Superior temporal gyrus (tissue), 1 donor: ENCODE measurements around the gene C5AR2.
A peak's percentile ranks its signal among the peaks of the same experiment; 100 is the strongest.
"Not testable (repeated sequence)": the region's sequence is repeated elsewhere in the genome, so short reads cannot be mapped to it uniquely, and the experiment has no call there.

Experiments used
- DNase-seq: peaks from one replicate; pipeline ENCODE4 v3.0.0-alpha.2; 2016; ENCODE audit errors: extremely low spot score

C5AR2 gene

DNA sequence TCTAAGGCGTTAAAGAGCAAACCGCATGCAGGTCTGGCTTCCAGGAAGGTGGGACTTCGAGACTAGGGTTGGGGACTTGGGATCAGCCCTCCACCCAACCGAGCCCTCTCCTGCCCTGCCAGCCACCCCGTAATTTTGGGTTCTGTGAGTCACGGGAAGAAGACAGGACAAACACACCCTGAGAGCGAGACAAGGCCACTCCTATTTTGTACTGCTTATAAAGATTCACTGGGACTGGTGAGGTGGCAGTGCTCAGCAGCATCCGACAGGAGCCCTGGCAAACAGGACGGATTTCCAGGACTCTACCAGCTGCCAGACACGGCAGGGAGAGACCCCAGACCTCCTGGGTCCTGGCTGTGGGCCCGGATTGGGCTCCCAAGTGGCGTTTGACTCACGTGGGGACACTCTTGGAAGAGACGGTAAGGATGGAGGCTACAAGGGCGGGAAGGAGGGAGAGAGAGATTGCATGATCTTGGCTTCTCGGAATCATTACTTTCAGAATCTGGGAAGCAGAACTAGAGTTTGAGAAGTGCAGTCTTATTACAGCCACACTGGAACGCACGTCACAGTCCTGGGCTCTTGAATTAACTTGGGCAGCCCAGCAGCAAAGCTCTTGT is at the start of gene C5AR2:
C5AR2 (plus strand) TSS at position 245 of the 617 bp plus-strand sequence. CDS start 8,625 bp downstream, outside the sequence.
- DNase-seq: no peak

DNA sequence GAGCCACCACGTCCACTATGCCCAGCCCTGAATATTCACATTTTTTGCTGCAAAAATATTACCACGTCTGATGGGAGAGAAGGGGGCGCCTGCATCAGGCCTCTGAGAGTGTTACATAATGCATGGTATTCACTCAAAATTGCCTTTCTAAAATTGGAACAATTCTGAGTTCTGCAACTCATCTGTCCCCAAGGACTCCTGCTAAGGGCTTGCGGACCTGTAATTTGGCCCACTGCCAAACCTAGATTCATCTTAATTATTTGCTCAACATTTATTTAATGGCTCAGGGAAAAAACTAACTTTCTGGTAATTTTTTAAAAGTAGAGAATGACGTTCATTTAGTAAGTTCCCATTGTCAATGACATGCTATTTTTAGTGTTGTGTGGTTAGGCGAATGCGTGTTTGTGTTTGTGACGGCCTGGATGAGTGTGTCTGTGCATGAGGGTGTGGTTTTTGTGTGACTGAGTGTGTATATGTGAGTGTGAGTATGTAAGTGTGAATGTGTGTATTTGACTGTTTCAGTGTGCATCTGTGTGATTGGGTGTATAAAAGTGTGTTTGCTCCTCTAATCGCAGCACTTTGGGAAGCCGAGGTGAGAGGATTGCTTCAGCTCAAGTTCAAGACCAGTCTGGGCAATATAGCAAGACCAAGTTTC is 48.4 kb upstream of the C5AR2 start:
- DNase-seq: no peak

- peak; percentile 84 for DNase-seq
These were observed 47.6 kb upstream of the C5AR2 start for GRCh38 chr19:47284324-47284899.

- DNase-seq: peak; percentile 93
These were observed 35.9 kb upstream of the C5AR2 start for GRCh38 chr19:47296036-47296435.

- DNase-seq: not testable (repeated sequence)
These were observed 31.1 kb upstream of the C5AR2 start for GRCh38 chr19:47300867-47301266.

DNA sequence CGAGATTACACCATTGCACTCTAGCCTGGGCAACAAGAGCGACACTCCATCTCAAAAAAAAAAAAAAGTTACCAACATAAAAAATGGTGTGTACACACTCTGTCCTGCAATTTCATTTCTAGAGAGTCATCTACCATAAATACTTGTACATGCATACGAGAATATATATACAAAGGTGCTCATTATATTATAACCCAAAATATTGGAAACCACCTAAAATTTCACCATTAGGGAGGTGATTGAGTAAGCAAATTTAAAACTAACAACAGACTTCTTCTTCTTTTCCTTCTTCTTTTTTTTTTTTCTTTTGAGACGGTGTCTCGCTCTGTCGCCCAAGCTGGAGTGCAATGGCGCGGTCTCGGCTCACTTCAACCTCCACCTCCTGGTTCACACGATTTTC is 29.7 kb upstream of the C5AR2 start:
- DNase-seq: no peak

- DNase-seq: no peak
These were observed 28.0 kb upstream of the C5AR2 start for GRCh38 chr19:47303966-47304365.

DNA sequence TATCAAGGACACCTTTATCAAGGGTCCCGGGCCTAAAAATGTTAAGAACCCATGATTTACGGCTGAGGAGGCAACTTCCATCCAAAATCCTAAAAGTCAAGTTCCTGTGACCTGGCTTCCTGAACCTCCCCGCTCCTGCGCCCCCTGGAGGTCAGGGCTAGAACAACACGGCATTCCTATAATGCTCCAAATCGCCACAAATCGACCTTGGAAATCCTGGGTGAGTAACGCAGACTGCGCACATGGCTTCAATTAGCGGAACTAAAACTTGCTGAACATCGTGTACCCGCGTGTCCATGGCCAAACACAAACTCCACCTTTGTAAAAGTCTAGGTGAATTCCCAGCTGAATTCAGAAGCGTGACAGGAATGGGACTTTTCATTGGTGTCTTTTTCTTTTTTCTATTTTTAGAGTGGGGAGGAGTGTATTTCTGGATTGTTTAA is 26.6 kb upstream of the C5AR2 start:
- DNase-seq: peak; percentile 48

DNA sequence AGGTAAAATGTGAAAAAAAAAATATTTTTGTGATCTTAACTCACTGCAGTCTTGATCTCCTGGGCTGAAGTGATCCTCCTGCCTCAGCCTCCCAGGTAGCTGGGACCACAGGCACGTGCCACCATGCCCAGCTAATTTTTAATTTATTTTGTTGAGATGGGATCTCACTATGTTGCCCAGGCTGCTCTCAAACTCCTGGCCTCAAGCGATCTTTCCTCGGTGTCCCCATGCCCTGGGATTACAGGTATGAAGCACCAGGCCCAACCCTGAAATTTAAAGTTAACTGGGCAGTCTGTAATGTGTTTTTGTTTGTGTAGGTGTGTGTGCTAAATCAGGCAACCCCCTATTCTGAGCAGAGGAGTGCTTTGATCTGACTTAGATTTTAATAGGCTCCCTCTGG is 25.7 kb upstream of the C5AR2 start:
- no peak for DNase-seq

DNA sequence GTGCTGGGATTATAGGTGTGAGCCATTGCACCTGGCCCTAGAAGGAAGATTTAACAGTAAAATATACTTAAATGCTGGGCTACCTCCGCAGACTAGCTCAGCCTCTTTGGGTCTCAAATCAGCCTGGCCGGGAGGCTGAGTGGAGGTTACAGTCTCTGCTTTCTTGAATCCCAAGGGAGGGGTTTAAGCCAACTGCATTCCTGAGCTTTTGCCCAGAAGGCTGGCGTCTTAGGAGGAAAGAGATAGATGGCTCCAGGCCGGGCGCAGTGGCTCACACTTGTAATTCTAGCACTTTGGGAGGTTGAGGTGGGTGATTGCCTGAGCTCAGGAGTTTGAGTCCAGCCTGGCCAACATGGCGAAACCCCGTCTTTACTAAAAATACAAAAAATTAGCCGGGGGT is 22.9 kb upstream of the C5AR2 start:
- DNase-seq: no peak

GRCh38 chr19:47309608-47310007 is 22.4 kb upstream of the C5AR2 start, which contains the start of gene C5AR1:
Gene C5AR1 (plus strand): TSS chr19:47309861. CDS start chr19:47309896, 35 bp downstream.
- no peak for DNase-seq

GRCh38 chr19:47310323-47310722 is 21.7 kb upstream of the C5AR2 start:
- DNase-seq: no peak

GRCh38 chr19:47310819-47311218 is 21.2 kb upstream of the C5AR2 start:
- DNase-seq: no peak

GRCh38 chr19:47312366-47313006 is 19.5 kb upstream of the C5AR2 start:
- no peak for DNase-seq

GRCh38 chr19:47313754-47314295 is 18.1 kb upstream of the C5AR2 start:
- DNase-seq: no peak

DNA sequence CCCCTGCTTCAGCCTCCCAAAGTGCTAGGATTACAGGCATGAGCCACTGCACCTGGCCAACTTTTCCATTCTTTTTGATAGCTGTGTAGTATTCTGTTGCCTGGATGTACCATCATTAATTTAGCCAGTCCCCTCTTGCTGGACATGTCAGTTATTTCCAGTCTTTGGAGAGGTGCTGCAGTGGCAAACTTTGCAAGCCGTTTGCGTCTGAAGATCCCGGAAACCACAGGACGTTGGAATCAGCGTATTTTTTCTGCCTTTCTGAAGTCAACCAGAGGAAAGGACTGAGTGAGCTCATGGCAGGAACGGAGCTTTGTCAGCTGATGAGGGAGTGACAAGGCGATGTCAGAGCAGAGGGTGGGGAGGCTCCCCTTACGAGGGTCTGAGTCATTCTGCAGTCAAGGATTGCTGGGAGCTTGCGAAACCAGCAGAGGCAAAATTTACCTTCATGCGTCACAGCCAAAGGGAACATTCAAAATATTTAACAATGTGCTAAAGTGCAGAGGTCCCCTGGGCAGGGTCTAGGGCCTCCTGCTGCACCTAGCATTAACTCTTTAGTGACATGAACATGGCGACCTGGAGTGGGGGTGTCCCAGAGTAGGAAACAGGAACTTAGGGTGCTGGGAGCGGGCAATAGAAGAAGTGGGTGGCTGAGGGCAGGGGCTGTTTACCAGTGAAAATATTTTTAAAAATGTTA is 16.7 kb upstream of the C5AR2 start:
- DNase-seq: peak; percentile 16

GRCh38 chr19:47316513-47316912 is 15.5 kb upstream of the C5AR2 start:
- no peak for DNase-seq

DNA sequence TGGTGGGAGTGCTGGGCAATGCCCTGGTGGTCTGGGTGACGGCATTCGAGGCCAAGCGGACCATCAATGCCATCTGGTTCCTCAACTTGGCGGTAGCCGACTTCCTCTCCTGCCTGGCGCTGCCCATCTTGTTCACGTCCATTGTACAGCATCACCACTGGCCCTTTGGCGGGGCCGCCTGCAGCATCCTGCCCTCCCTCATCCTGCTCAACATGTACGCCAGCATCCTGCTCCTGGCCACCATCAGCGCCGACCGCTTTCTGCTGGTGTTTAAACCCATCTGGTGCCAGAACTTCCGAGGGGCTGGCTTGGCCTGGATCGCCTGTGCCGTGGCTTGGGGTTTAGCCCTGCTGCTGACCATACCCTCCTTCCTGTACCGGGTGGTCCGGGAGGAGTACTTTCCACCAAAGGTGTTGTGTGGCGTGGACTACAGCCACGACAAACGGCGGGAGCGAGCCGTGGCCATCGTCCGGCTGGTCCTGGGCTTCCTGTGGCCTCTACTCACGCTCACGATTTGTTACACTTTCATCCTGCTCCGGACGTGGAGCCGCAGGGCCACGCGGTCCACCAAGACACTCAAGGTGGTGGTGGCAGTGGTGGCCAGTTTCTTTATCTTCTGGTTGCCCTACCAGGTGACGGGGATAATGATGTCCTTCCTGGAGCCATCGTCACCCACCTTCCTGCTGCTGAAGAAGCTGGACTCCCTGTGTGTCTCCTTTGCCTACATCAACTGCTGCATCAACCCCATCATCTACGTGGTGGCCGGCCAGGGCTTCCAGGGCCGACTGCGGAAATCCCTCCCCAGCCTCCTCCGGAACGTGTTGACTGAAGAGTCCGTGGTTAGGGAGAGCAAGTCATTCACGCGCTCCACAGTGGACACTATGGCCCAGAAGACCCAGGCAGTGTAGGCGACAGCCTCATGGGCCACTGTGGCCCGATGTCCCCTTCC is 11.8 kb upstream of the C5AR2 start:
- DNase-seq: no peak

DNA sequence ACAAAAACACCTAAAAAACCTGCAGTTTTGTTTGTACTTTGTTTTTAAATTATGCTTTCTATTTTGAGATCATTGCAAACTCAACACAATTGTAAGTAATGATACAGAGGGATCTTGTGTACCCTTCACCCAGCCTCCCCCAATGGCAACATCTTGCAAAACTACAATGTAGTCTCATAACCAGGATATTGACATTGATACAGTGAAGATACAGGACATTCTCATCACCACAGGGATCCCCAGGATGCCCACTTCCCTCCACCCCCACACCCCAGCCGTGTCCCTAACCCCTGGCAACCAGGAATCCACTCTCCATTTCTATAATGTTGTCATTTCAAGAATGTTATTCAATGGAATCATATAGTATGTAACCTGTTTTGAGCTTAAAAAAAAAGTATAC is 10.3 kb upstream of the C5AR2 start:
- no peak for DNase-seq

DNA sequence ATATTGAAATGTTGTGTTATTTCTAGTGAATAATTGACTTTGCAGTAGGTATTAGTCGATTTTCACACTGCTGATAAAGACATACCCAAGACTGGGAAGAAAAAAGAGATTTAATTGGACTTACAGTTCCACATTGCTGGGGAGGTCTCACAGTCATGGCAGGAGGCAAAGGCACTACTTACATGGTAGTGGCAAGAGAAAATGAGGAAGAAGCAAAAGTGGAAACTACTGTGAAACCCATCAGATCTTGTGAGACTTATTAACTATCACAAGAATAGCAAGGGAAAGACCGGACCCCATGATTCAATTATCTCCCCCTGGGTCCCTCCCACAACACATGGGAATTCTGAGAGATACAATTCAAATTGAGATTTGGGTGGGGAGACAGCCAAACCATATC is 9.9 kb upstream of the C5AR2 start:
- no peak for DNase-seq

GRCh38 chr19:47323409-47323808 is 8.6 kb upstream of the C5AR2 start:
- no peak for DNase-seq
